ENCODE measurements around the gene CLIP4. TPM values are rescaled to one million over a fixed set of nuclear protein-coding genes. Genes with fewer than 3 reads are reported as not detected.

Gene CLIP4
- total and polyA plus RNA-seq, 2 experiments from 2014 or later = 0.06 to 0.14 TPM

GRCh38 chr2:29166242-29167039 lies 51.2 kb downstream of the CLIP4 start:
- H3K27me3 Mint-ChIP-seq (ENCODE audit: insufficient read depth, low read depth, poor library complexity) = no peaks in the 10 kb centered on the region
- Histone ChIP-seq H3K79me2 (replicated peaks; ENCODE audit: insufficient read depth) (no peaks in the 10 kb centered on the region), H4K20me1 (replicated peaks; ENCODE audit: insufficient read depth) (no peaks in the 10 kb centered on the region), H3K4me3 (no peak overlapping the region), H3K4me1 (ENCODE audit: insufficient read depth) (peaks cover 21% of the 10 kb centered on the region), H2AFZ (peak overlapping the region; percentile 2; the same call in 1 of the 2 replicates), H3K4me2 (no peak overlapping the region), H3K27ac (ENCODE audit: low read depth) (no peak overlapping the region), H3K9me2 (ENCODE audit: insufficient read depth) (no peaks in the 10 kb centered on the region), H3K36me3 (ENCODE audit: insufficient read depth) (no peaks in the 10 kb centered on the region), H3F3A (replicated peaks; ENCODE audit: low read depth) (no peaks in the 10 kb centered on the region), H3K27me3 (ENCODE audit: insufficient read depth) (no peaks in the 10 kb centered on the region)
- H3K27ac Mint-ChIP-seq = peak overlapping the region; percentile 34; the same call in 1 of the 2 replicates
- H3K4me1 Mint-ChIP-seq = peaks cover 26% of the 10 kb centered on the region
- no peaks in the 10 kb centered on the region for H3K36me3 Mint-ChIP-seq (ENCODE audit: low read depth)
- no peak overlapping the region for H3K4me3 Mint-ChIP-seq
- no peak for ATAC-seq
- no peak for TF ChIP-seq CTCF (conservative IDR thresholded peaks at IDR 0.05; ENCODE audit: low read depth in 2 of 2)
- TF ChIP-seq, protein P1, sequence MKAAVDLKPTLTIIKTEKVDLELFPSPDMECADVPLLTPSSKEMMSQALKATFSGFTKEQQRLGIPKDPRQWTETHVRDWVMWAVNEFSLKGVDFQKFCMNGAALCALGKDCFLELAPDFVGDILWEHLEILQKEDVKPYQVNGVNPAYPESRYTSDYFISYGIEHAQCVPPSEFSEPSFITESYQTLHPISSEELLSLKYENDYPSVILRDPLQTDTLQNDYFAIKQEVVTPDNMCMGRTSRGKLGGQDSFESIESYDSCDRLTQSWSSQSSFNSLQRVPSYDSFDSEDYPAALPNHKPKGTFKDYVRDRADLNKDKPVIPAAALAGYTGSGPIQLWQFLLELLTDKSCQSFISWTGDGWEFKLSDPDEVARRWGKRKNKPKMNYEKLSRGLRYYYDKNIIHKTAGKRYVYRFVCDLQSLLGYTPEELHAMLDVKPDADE (IDR thresholded peaks at IDR 0.05) = no peak
- no peak for TF ChIP-seq ZNF331 (CRISPR knock-in tag; IDR thresholded peaks at IDR 0.05; ENCODE audit: low read depth)
- no peak for TF ChIP-seq CREB1 (CRISPR knock-in tag; IDR thresholded peaks at IDR 0.05; ENCODE audit: low read depth)
- TF ChIP-seq JUNB (IDR thresholded peaks at IDR 0.05; ENCODE audit: unreplicated experiment) = no peak
- no peak for TF ChIP-seq STAT1 (IDR thresholded peaks at IDR 0.05; ENCODE audit: unreplicated experiment)
- no peaks in the 10 kb centered on the region for H3K9me3 Mint-ChIP-seq
- no peak for DNase-seq (ENCODE audit: low spot score)

- H3K4me3 Mint-ChIP-seq = no peak overlapping the region
- Histone ChIP-seq H3K79me2 (replicated peaks; ENCODE audit: insufficient read depth) (no peaks in the 10 kb centered on the region), H3K27ac (ENCODE audit: low read depth) (no peak overlapping the region), H3K36me3 (ENCODE audit: insufficient read depth) (no peaks in the 10 kb centered on the region), H3F3A (replicated peaks; ENCODE audit: low read depth) (no peaks in the 10 kb centered on the region), H3K4me1 (ENCODE audit: insufficient read depth) (no peaks in the 10 kb centered on the region), H3K27me3 (ENCODE audit: insufficient read depth) (no peaks in the 10 kb centered on the region), H2AFZ (no peak overlapping the region), H3K4me2 (no peak overlapping the region), H3K9me2 (ENCODE audit: insufficient read depth) (no peaks in the 10 kb centered on the region), H4K20me1 (replicated peaks; ENCODE audit: insufficient read depth) (no peaks in the 10 kb centered on the region), H3K4me3 (no peak overlapping the region)
- no peaks in the 10 kb centered on the region for H3K36me3 Mint-ChIP-seq (ENCODE audit: low read depth)
- DNase-seq (ENCODE audit: low spot score) = no peak
- H3K27ac Mint-ChIP-seq = no peak overlapping the region
- ATAC-seq = no peak; the same call in 2 of the 3 replicates
- H3K27me3 Mint-ChIP-seq (ENCODE audit: insufficient read depth, low read depth, poor library complexity) = no peaks in the 10 kb centered on the region
- no peaks in the 10 kb centered on the region for H3K4me1 Mint-ChIP-seq
- no peaks in the 10 kb centered on the region for H3K9me3 Mint-ChIP-seq
- TF ChIP-seq, protein P2, sequence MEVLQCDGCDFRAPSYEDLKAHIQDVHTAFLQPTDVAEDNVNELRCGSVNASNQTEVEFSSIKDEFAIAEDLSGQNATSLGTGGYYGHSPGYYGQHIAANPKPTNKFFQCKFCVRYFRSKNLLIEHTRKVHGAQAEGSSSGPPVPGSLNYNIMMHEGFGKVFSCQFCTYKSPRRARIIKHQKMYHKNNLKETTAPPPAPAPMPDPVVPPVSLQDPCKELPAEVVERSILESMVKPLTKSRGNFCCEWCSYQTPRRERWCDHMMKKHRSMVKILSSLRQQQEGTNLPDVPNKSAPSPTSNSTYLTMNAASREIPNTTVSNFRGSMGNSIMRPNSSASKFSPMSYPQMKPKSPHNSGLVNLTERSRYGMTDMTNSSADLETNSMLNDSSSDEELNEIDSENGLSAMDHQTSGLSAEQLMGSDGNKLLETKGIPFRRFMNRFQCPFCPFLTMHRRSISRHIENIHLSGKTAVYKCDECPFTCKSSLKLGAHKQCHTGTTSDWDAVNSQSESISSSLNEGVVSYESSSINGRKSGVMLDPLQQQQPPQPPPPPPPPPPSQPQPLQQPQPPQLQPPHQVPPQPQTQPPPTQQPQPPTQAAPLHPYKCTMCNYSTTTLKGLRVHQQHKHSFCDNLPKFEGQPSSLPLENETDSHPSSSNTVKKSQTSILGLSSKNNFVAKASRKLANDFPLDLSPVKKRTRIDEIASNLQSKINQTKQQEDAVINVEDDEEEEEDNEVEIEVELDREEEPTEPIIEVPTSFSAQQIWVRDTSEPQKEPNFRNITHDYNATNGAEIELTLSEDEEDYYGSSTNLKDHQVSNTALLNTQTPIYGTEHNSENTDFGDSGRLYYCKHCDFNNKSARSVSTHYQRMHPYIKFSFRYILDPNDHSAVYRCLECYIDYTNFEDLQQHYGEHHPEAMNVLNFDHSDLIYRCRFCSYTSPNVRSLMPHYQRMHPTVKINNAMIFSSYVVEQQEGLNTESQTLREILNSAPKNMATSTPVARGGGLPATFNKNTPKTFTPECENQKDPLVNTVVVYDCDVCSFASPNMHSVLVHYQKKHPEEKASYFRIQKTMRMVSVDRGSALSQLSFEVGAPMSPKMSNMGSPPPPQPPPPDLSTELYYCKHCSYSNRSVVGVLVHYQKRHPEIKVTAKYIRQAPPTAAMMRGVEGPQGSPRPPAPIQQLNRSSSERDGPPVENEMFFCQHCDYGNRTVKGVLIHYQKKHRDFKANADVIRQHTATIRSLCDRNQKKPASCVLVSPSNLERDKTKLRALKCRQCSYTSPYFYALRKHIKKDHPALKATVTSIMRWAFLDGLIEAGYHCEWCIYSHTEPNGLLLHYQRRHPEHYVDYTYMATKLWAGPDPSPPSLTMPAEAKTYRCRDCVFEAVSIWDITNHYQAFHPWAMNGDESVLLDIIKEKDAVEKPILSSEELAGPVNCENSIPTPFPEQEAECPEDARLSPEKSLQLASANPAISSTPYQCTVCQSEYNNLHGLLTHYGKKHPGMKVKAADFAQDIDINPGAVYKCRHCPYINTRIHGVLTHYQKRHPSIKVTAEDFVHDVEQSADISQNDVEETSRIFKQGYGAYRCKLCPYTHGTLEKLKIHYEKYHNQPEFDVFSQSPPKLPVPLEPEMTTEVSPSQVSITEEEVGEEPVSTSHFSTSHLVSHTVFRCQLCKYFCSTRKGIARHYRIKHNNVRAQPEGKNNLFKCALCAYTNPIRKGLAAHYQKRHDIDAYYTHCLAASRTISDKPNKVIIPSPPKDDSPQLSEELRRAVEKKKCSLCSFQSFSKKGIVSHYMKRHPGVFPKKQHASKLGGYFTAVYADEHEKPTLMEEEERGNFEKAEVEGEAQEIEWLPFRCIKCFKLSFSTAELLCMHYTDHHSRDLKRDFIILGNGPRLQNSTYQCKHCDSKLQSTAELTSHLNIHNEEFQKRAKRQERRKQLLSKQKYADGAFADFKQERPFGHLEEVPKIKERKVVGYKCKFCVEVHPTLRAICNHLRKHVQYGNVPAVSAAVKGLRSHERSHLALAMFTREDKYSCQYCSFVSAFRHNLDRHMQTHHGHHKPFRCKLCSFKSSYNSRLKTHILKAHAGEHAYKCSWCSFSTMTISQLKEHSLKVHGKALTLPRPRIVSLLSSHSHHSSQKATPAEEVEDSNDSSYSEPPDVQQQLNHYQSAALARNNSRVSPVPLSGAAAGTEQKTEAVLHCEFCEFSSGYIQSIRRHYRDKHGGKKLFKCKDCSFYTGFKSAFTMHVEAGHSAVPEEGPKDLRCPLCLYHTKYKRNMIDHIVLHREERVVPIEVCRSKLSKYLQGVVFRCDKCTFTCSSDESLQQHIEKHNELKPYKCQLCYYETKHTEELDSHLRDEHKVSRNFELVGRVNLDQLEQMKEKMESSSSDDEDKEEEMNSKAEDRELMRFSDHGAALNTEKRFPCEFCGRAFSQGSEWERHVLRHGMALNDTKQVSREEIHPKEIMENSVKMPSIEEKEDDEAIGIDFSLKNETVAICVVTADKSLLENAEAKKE (CRISPR knock-in tag; IDR thresholded peaks at IDR 0.05) = no peak
- TF ChIP-seq STAT1 (IDR thresholded peaks at IDR 0.05; ENCODE audit: unreplicated experiment) (no peak), CREB1 (CRISPR knock-in tag; IDR thresholded peaks at IDR 0.05; ENCODE audit: low read depth) (no peak)
Observed at GRCh38 chr2:29174937-29175336, 59.7 kb downstream of the CLIP4 start.
